T-helper 22 cell (primary cell): ENCODE results near the gene GRIK1.

Experiments used
- DNase-seq: peaks from one replicate; pipeline ENCODE4 v3.0.0-alpha.2; 2020; ENCODE audit warnings: low read depth

GRIK1 gene

DNA sequence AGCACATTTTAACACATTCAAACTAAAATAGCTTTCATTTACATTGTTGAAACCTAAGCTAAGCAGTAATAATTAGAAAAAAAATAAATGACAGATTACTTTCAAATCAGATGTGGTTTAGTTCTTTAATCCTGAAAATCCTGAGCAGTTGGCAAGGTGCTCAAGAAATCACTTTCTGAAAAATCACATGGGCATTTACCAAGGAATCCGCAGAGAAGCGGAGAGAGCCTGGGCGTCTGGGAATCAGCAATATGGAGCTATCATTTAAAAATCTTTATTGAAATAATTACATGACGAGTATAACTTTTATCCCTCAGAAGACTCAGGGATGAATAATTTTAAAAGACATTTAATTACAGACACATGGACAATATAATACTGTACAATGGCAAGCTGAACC is 30.2 kb downstream of the GRIK1 start:
- no peak for DNase-seq

DNA sequence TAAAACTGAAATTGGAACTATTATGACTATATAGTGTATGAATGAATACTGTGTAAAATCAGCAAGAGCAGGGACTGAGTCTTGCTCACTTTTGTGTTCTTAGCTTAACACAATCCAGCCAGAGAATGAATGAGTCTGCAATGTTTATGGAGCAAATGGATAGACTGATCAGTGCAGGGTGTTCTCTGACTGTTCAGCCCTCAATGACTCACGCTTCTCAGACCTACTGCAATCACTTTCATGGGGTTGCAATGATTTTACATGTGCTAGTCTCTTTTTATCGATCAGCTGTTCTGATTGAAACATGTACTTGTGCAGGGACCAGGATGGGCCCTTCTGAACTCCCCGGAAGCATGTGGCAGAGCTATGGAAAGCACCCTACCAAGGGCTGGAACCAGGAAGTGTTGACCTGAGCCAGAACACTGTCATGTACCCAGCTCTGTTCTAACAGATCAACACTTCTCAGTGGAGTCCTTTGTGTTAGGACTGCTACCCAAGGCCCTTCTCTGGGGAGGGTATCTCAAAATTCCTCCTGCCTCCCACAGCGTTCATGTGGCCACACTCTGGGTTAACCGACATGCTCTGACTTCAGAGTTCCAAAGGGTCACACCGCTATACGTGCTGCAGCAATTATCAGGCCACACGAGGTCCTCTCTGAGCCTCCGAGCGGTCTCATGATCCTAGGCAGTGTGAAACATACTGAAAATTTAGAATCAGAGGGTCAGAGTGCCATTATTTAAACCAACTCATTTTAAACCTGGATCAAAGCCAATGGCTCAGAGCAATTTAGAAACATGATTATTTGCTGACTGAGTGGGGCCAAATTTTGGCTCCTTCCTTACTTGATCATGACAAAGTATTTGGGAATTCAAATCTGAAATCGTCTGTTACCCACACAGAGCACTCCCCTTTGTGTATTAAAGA is 35.2 kb downstream of the GRIK1 start:
- DNase-seq, result no peak

DNA sequence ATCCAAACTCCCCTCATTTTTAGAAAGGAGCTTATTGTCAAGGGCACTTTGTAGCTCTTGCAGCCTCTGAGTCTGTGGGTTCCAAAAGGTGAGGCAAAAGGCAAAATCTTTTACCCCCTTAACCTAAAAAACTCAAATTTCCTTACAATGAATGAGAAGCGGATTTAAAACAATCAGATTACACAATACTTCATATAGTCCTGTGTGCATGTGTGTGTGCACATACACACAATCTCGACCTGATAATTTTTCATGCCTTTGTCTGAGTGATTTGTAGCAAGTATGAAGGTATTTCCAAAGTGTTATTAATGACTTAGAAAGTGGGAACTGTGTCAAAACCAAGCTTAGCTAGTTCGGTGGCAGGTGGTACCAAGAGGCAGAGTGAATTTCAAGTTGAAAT is 42.9 kb downstream of the GRIK1 start:
- no peak for DNase-seq

GRCh38 chr21:29893687-29894086 is 46.1 kb downstream of the GRIK1 start:
- no peak for DNase-seq

DNA sequence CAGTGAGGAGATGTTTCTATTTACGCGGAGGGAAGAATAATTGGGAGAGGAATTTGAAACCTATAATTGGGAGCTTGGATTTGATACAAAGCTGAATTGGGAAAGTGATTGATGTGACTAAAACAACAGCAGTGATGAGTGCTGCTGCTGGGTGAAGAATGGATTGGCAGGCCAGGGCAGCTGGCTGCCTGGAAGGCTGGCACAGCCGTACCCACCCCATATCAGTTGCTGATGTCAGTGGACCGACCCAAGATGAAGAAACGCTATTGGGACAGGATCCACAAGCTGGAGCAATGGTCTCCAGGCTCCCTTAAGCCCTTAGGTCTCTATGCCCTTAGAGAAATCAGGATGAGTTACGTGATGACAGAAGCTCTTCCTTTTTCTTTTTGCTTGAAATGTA is 47.4 kb downstream of the GRIK1 start:
- DNase-seq, result no peak

GRCh38 chr21:29888437-29888836 is 51.4 kb downstream of the GRIK1 start:
- DNase-seq, result no peak

DNA sequence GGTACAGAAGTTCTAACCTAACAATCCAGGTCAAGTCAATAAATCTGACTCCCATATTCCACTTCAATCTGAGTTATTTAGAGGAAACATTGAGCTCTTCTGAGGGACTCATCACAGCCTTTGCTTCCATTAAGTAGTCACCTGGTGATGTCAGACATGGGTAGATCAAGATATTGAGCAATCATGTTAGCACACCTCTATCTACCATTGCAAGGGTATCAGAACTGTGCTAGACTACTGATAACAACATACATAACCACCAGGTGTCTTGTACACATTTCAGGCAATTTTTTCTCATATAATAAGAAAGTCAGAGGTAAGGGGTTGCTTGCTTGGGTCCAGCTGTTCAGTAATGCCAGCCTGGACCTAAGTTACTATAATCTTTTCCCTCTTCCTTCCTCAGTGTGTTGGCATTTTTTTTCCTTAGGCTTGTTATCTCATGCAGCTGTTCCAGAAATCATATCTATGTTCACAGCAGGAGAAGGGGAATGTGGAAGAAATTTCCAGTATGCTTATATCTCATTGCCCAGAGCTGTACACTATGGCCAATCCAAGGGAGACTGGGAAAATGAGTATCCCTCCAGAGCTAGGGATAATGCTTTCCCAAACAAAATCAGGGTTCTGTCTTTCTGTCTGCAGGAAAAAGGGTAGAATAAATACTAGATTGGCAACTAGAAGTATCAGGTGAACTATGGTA is 52.3 kb downstream of the GRIK1 start:
- DNase-seq, result no peak

DNA sequence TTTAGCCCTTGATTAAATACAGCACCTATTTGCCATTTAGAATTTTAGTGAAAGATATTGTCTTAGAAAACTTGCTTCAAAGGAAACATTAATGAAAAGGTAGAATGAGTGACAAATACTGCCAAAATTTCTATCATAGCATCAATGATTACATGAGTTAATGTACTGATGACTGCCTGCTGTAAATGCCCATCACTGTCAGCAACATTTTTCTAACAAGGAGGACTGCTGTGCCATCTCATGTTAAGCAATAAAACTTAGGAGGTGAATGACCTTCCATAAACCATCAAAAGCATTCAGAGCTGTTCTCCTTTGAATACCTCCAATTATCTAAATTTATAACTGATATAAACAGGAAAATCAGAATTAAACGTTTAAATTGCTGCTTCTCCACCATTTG is 54.3 kb downstream of the GRIK1 start:
- DNase-seq, result no peak

GRCh38 chr21:29875873-29876272 is 63.9 kb downstream of the GRIK1 start:
- DNase-seq, result no peak

GRCh38 chr21:29875036-29875716 is 64.6 kb downstream of the GRIK1 start:
- DNase-seq, result no peak

DNA sequence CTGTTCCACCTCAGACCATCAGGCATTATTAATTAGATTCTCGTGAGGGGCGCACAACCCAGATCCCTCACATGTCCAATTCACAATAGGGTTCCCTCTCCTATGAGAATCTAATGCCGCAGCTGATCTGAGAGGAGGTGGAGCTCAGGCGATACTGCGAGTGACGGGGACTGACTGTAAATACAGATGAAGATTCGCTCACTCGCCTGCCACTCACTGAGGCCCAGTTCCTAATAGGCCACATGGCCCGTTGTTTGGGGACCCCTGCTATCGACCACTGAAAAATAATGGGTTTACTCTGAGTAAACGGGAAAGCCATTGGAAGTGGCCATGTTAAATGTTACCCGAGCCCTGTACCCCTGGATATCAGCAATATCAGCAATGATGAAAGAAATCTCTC is 65.9 kb downstream of the GRIK1 start:
- DNase-seq, result no peak

DNA sequence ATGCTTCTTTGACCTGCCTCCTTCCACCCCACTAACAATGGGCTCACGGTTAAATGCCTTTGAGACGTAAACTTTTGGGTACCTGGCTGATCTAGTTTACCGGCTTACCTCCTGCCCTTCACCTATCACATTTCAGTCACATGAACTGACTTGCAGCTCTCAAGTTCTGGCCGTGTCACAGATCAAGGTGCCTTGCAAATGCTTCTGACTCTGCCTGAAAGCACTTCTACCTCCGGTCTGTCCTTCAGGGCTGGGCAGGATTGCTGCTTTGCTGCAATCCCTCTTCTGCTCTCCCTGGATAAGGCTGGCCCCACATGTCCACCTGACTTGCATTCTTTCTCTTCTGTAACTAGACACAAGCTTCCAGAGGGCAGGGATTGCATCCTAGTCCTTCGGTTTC is 69.0 kb downstream of the GRIK1 start:
- DNase-seq, result no peak

GRCh38 chr21:29867796-29868195 is 72.0 kb downstream of the GRIK1 start:
- no peak for DNase-seq

DNA sequence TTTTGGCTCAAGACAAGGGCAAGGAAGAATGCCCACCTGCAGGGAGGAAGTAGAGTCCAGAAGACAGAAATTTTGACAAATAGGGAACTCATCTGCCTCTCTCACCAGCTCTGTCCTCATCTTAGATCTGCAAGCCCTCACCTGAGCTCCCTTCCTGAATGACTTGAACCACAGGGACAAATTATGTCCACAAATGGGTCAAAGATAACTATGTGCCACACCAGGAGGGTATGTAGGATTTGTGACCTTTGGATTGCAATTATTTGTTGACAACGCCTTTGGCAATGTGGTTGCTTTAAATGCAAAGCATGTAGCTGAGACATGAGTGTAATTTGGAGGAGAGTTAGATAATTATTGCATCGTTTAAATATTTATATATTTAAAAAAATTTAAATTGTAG is 79.5 kb downstream of the GRIK1 start:
- no peak for DNase-seq

GRCh38 chr21:29857150-29857549 is 82.6 kb downstream of the GRIK1 start:
- DNase-seq, result no peak

DNA sequence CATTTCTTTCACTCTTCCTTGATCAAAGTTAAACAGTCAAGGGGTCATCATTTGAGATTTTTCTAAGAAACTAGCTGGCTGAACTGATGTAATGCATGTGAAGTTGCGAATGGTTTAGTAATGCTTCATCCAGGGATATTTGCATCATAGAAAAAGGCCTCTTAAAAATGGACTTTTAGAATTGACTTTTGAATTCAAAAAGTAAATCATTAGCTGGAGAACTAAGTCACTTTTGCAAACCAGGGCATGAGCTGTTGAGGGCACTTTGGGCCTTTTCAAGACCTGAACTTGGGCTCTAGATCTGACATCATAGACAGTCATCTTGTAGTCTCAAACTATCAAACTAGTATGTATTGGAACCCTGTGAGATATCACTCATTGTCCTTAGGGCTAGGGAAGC is 85.0 kb downstream of the GRIK1 start:
- DNase-seq, result no peak

- no peak for DNase-seq
These were observed 88.2 kb downstream of the GRIK1 start for GRCh38 chr21:29851611-29852010.

DNA sequence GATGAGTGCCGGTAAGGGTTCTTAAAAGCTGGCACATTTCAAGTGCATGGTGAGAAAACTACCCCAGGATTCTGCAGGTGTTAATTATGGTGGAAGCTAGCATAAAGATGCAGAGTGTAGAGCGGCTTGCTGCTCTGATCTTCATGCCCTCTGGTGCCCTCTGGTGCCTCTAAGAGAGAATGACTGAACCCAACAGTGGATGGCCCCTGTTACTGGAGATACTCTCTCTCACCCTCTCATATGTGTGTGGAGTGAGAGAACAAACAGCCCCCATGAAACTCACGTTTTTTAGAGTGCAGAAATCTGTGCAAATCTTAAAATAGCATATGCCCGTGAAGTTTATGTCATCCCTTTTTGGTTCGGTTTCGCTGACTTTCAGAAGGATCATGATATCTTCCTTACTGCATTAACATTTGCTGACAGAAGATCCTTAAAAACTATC is 90.0 kb downstream of the GRIK1 start:
- no peak for DNase-seq

GRCh38 chr21:29843804-29844203 is 96.0 kb downstream of the GRIK1 start:
- DNase-seq, result no peak

DNA sequence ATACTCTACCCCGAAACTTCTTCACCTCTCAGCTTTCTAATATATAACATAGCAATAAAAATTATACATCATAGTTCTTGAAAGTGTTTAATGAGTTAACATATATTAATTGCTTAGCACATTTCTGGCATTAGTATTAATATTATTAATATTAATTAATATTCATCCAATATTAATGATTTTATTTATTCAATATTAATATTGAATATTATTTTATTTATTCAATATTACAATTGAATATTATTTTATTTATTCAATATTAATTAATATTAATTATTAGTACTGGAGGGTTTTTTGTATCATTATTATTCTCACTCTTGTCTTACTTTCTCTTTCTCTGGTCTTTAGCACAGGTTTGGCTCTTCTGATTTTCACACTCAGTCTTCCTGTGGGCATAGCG is 105.2 kb downstream of the GRIK1 start:
- DNase-seq, result no peak

- no peak for DNase-seq
These were observed 107.6 kb downstream of the GRIK1 start for GRCh38 chr21:29832217-29832616.

- DNase-seq, result no peak
These were observed 110.1 kb downstream of the GRIK1 start for GRCh38 chr21:29829564-29830275.
